Esophagus (tissue), 2 donors: ENCODE data around the gene TTC34. TPM values are rescaled to one million over a fixed set of nuclear protein-coding genes. Genes with fewer than 3 reads are reported as not detected.

ENCODE experiments used
- H3K27ac ChIP-seq, 2 donors: one replicate each; pipeline ENCODE4 v1.5.1; 2013; ENCODE audit warnings: low read depth in 2 of 2, mild to moderate bottlenecking in 2 of 2, inconsistent platforms in 1 of 2, low read length in 1 of 2, moderate library complexity in 1 of 2
- H3K27me3 ChIP-seq, 2 donors: one replicate each; pipeline ENCODE4 v1.6.1; 2013; ENCODE audit warnings: low read length in 2 of 2, control low read depth in 1 of 2, mild to moderate bottlenecking in 1 of 2; ENCODE audit not compliant: insufficient read depth in 2 of 2, control insufficient read depth in 1 of 2
- H3K36me3 ChIP-seq, 2 donors: one replicate each; pipeline ENCODE4 v1.6.1; 2013; ENCODE audit warnings: low read length in 1 of 2; ENCODE audit not compliant: control insufficient read depth in 2 of 2, insufficient read depth in 2 of 2
- H3K4me1 ChIP-seq, 2 donors: one replicate each; pipeline ENCODE4 v1.6.1; 2013; ENCODE audit warnings: low read length in 1 of 2; ENCODE audit not compliant: control insufficient read depth in 2 of 2, insufficient read depth in 2 of 2
- H3K4me3 ChIP-seq, 2 donors: one replicate each; pipeline ENCODE4 v1.5.1; 2013; ENCODE audit warnings: low read length in 2 of 2, mild to moderate bottlenecking in 2 of 2, low read depth in 1 of 2, moderate library complexity in 1 of 2
- H3K9me3 ChIP-seq, 2 donors: one replicate each; pipeline ENCODE4 v1.6.1; 2013; ENCODE audit warnings: mild to moderate bottlenecking in 2 of 2, low read depth in 1 of 2, low read length in 1 of 2, moderate library complexity in 1 of 2; ENCODE audit not compliant: control insufficient read depth in 2 of 2, insufficient read depth in 1 of 2
- WGBS, 2 donors: extraction: QIAGEN DNeasy Blood & Tissue Kit; methylation state at CpG; one replicate each; pipeline ENCODE4 v1.1.7; 2013; 5-methylcytosine and 5-hydroxymethylcytosine counted together
- polyA plus RNA-seq, 2 donors: library from polyadenylated mRNA; stranded (reverse); fragments of 200-250 nt; gene quantifications; one replicate each; pipeline ENCODE4 v1.2.3, GENCODE V29; 2013
- donor health status: healthy with polysubstance abuse.
- donor health status: Bipolar disorder and iron deficiency.

TTC34 gene
- under 1 TPM; 0.02 to 0.20 TPM for polyA plus RNA-seq

- peaks cover 0 to 6% of the 10 kb centered on the region in 2 donors for H3K27me3 ChIP-seq
- H3K4me1 ChIP-seq: no peaks in the 10 kb centered on the region
- WGBS, 2 donors: 32 to 42% methylated on average over 18 to 21 of the region's 21 CpGs
- no peak within 1 kb of the TSS for H3K4me3 ChIP-seq
- H3K9me3 ChIP-seq: no peaks in the 10 kb centered on the region
- H3K27ac ChIP-seq: no peak within 1 kb of the TSS
- H3K36me3 ChIP-seq: no peaks in the 10 kb centered on the region
These were observed at the start of gene TTC34 for GRCh38 chr1:2801535-2802291. Gene TTC34 (minus strand): TSS chr1:2801693. CDS start chr1:2800827, 866 bp downstream.

GRCh38 chr1:2850502-2850901 is 49.0 kb upstream of the TTC34 start:
- Histone ChIP-seq H3K4me1 (peaks cover 0 to 3% of the 10 kb centered on the region in 2 donors), H3K27me3 (peaks cover 0 to 5% of the 10 kb centered on the region in 2 donors), H3K4me3 (no peak overlapping the region), H3K9me3 (peaks cover 0 to 3% of the 10 kb centered on the region in 2 donors), H3K36me3 (no peaks in the 10 kb centered on the region), H3K27ac (no peak overlapping the region)
- WGBS, 2 donors: 61 to 63% methylated on average over 17 of the region's 17 CpGs

- WGBS, 2 donors: 62 to 68% methylated on average over 12 to 16 of the region's 16 CpGs
- Histone ChIP-seq H3K36me3 (no peaks in the 10 kb centered on the region), H3K27me3 (peaks cover 0 to 5% of the 10 kb centered on the region in 2 donors), H3K4me3 (no peak overlapping the region), H3K4me1 (peaks cover 0 to 3% of the 10 kb centered on the region in 2 donors), H3K27ac (no peak overlapping the region), H3K9me3 (peaks cover 0 to 5% of the 10 kb centered on the region in 2 donors)
These were observed 46.6 kb upstream of the TTC34 start for GRCh38 chr1:2848006-2848670.

GRCh38 chr1:2847086-2847985 is 45.8 kb upstream of the TTC34 start:
- H3K36me3 ChIP-seq: no peaks in the 10 kb centered on the region
- H3K27ac ChIP-seq: no peak overlapping the region
- H3K4me1 ChIP-seq: peaks cover 0 to 3% of the 10 kb centered on the region in 2 donors
- no peak overlapping the region for H3K4me3 ChIP-seq
- H3K9me3 ChIP-seq: peaks cover 0 to 5% of the 10 kb centered on the region in 2 donors
- WGBS, 2 donors: 47 to 55% methylated on average over 23 of the region's 23 CpGs
- H3K27me3 ChIP-seq: peaks cover 0 to 5% of the 10 kb centered on the region in 2 donors

- no peak overlapping the region for H3K27ac ChIP-seq
- WGBS, 2 donors: 70 to 72% methylated on average over 9 of the region's 9 CpGs
- no peak overlapping the region for H3K4me3 ChIP-seq
- peaks cover 0 to 3% of the 10 kb centered on the region in 2 donors for H3K4me1 ChIP-seq
- H3K27me3 ChIP-seq: peaks cover 0 to 5% of the 10 kb centered on the region in 2 donors
- no peaks in the 10 kb centered on the region for H3K36me3 ChIP-seq
- peaks cover 0 to 5% of the 10 kb centered on the region in 2 donors for H3K9me3 ChIP-seq
These were observed 44.4 kb upstream of the TTC34 start for GRCh38 chr1:2845869-2846268.

- peaks cover 0 to 4% of the 10 kb centered on the region in 2 donors for H3K9me3 ChIP-seq
- no peak overlapping the region for H3K27ac ChIP-seq
- WGBS, 2 donors: 55% methylated on average over 16 of the region's 16 CpGs
- no peaks in the 10 kb centered on the region for H3K36me3 ChIP-seq
- no peaks in the 10 kb centered on the region for H3K27me3 ChIP-seq
- H3K4me3 ChIP-seq: no peak overlapping the region
- no peaks in the 10 kb centered on the region for H3K4me1 ChIP-seq
These were observed 38.7 kb upstream of the TTC34 start for GRCh38 chr1:2840036-2840809.

- Histone ChIP-seq H3K4me3 (no peak overlapping the region), H3K27ac (no peak overlapping the region), H3K27me3 (no peaks in the 10 kb centered on the region), H3K9me3 (peaks cover 0 to 3% of the 10 kb centered on the region in 2 donors), H3K36me3 (no peaks in the 10 kb centered on the region), H3K4me1 (no peaks in the 10 kb centered on the region)
- WGBS, 2 donors: 89 to 90% methylated on average over 12 of the region's 12 CpGs
These were observed 36.3 kb upstream of the TTC34 start for GRCh38 chr1:2837823-2838222.

GRCh38 chr1:2837316-2837715 is 35.8 kb upstream of the TTC34 start:
- 78 to 79% methylated on average over 11 of the region's 11 CpGs for WGBS, 2 donors
- Histone ChIP-seq H3K9me3 (peaks cover 0 to 3% of the 10 kb centered on the region in 2 donors), H3K27me3 (no peaks in the 10 kb centered on the region), H3K4me1 (no peaks in the 10 kb centered on the region), H3K4me3 (no peak overlapping the region), H3K36me3 (no peaks in the 10 kb centered on the region), H3K27ac (no peak overlapping the region)
